Left renal cortex interstitium (tissue), 4 donors: ENCODE results near the gene TTC23. TPM values are rescaled to one million over a fixed set of nuclear protein-coding genes. Genes with fewer than 3 reads are reported as not detected.
"Not testable (repeated sequence)": the region's sequence is repeated elsewhere in the genome, so short reads cannot be mapped to it uniquely, and the experiment has no call there.

Source experiments
- DNase-seq, 4 donors: peaks; one replicate each; pipeline ENCODE4 v3.0.0-alpha.2; 2013; ENCODE audit warnings: low read depth in 4 of 4, low spot score in 2 of 4, missing footprints in 1 of 4
- polyA plus RNA-seq, 4 donors: library from polyadenylated mRNA; unstranded; fragments of 120-200 nt; gene quantifications; one replicate each; pipeline ENCODE4 v1.2.1, GENCODE V29; 2013; ENCODE audit not compliant: insufficient read length in 4 of 4

Gene TTC23
- polyA plus RNA-seq, 4 donors, result 24.9 to 33.3 (median 31.2) TPM

GRCh38 chr15:99250494-99250856 is 1.1 kb upstream of the TTC23 start:
- DNase-seq, result no peak

- DNase-seq, result no peak
Measured at GRCh38 chr15:99250001-99250400, 620 bp upstream of the TTC23 start.

GRCh38 chr15:99248000-99248715 is 1.2 kb downstream of the TTC23 start:
- DNase-seq, result no peak

- DNase-seq, result no peak
Measured at GRCh38 chr15:99247062-99247461, 2.3 kb downstream of the TTC23 start.

GRCh38 chr15:99244306-99244705 is 5.1 kb downstream of the TTC23 start:
- no peak for DNase-seq

GRCh38 chr15:99241752-99242151 is 7.6 kb downstream of the TTC23 start:
- DNase-seq, result no peak

GRCh38 chr15:99239545-99240198 is 9.7 kb downstream of the TTC23 start:
- DNase-seq, result no peak

- DNase-seq, result no peak
Measured at GRCh38 chr15:99238849-99239248, 10.5 kb downstream of the TTC23 start.

- DNase-seq, result not testable (repeated sequence)
Measured at GRCh38 chr15:99234160-99234559, 15.2 kb downstream of the TTC23 start.

- DNase-seq, result no peak
Measured at GRCh38 chr15:99232740-99233139, 16.6 kb downstream of the TTC23 start.

- no peak for DNase-seq
Measured at GRCh38 chr15:99230867-99231266, 18.5 kb downstream of the TTC23 start.

GRCh38 chr15:99228120-99228770 is 21.1 kb downstream of the TTC23 start:
- no peak for DNase-seq

GRCh38 chr15:99226802-99227201 is 22.6 kb downstream of the TTC23 start:
- DNase-seq, result no peak

GRCh38 chr15:99224372-99225214 is 24.8 kb downstream of the TTC23 start:
- no peak for DNase-seq

- DNase-seq, result peak; percentile 5 to 57 (median 28)
Measured at GRCh38 chr15:99213187-99213811, 36.1 kb downstream of the TTC23 start.

GRCh38 chr15:99212406-99212805 is 37.0 kb downstream of the TTC23 start:
- DNase-seq, result no peak

GRCh38 chr15:99211926-99212325 is 37.5 kb downstream of the TTC23 start:
- no peak for DNase-seq

GRCh38 chr15:99210334-99210733 is 39.0 kb downstream of the TTC23 start:
- no peak for DNase-seq

GRCh38 chr15:99209326-99209725 is 40.1 kb downstream of the TTC23 start:
- DNase-seq, result no peak

- no peak for DNase-seq
Measured at GRCh38 chr15:99207672-99208071, 41.7 kb downstream of the TTC23 start.

GRCh38 chr15:99202176-99202552 is 47.2 kb downstream of the TTC23 start:
- DNase-seq, result no peak
